Neural cell (in vitro differentiated cells): ENCODE measurements around the gene GSTT2B. TPM values are rescaled to one million over a fixed set of nuclear protein-coding genes. Genes with fewer than 3 reads are reported as not detected.
"Not testable (repeated sequence)": the region's sequence is repeated elsewhere in the genome, so short reads cannot be mapped to it uniquely, and the experiment has no call there.

Experiments used
- H2AFZ ChIP-seq: fragments of 200-600, 300-800 bp; sonication (generic), shearing (Covaris generic); 2 replicates; pipeline ENCODE4 v1.6.0; 2014; ENCODE audit warnings: low read depth, mild to moderate bottlenecking, antibody characterized with exemption, low read length, moderate library complexity
- H3F3A ChIP-seq: fragments of 200-600 bp; shearing (Covaris generic); 2 replicates; pipeline ENCODE4 v1.6.1; 2016; ENCODE audit warnings: mild to moderate bottlenecking, moderate library complexity, mixed read lengths, antibody characterized with exemption, low read length; ENCODE audit not compliant: insufficient read depth, poor library complexity, severe bottlenecking
- H3K27ac ChIP-seq: fragments of 200-600, 300-800 bp; sonication (generic), shearing (Covaris generic); 2 replicates; pipeline ENCODE4 v1.5.1; 2014; ENCODE audit warnings: mild to moderate bottlenecking, low read length, moderate library complexity
- H3K27me3 ChIP-seq: fragments of 300-800, 200-600 bp; sonication (generic), shearing (Covaris generic); 2 replicates; pipeline ENCODE4 v1.6.0; 2014; ENCODE audit warnings: mild to moderate bottlenecking, low read depth, low read length, moderate library complexity; ENCODE audit not compliant: insufficient read depth
- H3K36me3 ChIP-seq: fragments of 300-800, 200-600 bp; sonication (generic), shearing (Covaris generic); 2 replicates; pipeline ENCODE4 v1.5.1; 2014; ENCODE audit warnings: mild to moderate bottlenecking, antibody characterized with exemption, low read length, moderate library complexity; ENCODE audit not compliant: insufficient read depth
- H3K4me2 ChIP-seq: fragments of 300-800, 200-600 bp; sonication (generic), shearing (Covaris generic); 2 replicates; pipeline ENCODE4 v1.6.0; 2014; ENCODE audit warnings: mild to moderate bottlenecking, low read length
- H3K4me3 ChIP-seq: fragments of 300-800, 200-600 bp; sonication (generic), shearing (Covaris generic); 2 replicates; pipeline ENCODE4 v1.5.1; 2014; ENCODE audit warnings: mild to moderate bottlenecking, low read length, moderate library complexity
- H3K79me2 ChIP-seq: fragments of 200-600 bp; shearing (Covaris generic); replicated peaks from 2 replicates; pipeline ENCODE4 v1.6.0; 2014; ENCODE audit warnings: mild to moderate bottlenecking, low read length, moderate library complexity; ENCODE audit not compliant: insufficient read depth
- H3K9ac ChIP-seq: fragments of 300-800, 200-600 bp; sonication (generic), shearing (Covaris generic); 2 replicates; pipeline ENCODE4 v1.6.1; 2016; ENCODE audit warnings: mild to moderate bottlenecking, low read length, mixed read lengths
- H3K9me2 ChIP-seq: fragments of 200-600 bp; shearing (Covaris generic); 2 replicates; pipeline ENCODE4 v1.6.1; 2016; ENCODE audit warnings: mild to moderate bottlenecking, low read length, mixed read lengths; ENCODE audit not compliant: insufficient read depth
- H3K9me3 ChIP-seq: fragments of 200-600, 300-800 bp; sonication (generic), shearing (Covaris generic); 2 replicates; pipeline ENCODE4 v1.6.1; 2016; ENCODE audit warnings: mild to moderate bottlenecking, mixed run types, low read length, moderate library complexity, mixed read lengths
- H4K20me1 ChIP-seq: fragments of 200-600 bp; shearing (Covaris generic); 2 replicates; pipeline ENCODE4 v1.6.1; 2016; ENCODE audit warnings: mild to moderate bottlenecking, mixed run types; ENCODE audit not compliant: insufficient read depth
- EP300 ChIP-seq: fragments of 450-650 bp; conservative IDR thresholded peaks from 2 replicates; pipeline ENCODE4 v1.6.1; 2014; ENCODE audit warnings: antibody characterized with exemption, mild to moderate bottlenecking, moderate library complexity; ENCODE audit not compliant: poor library complexity, severe bottlenecking
- EZH2 ChIP-seq: fragments of 200-600, 300-800 bp; shearing (Covaris generic), sonication (generic); IDR thresholded peaks from 2 replicates; pipeline ENCODE4 v1.6.1; 2014; ENCODE audit warnings: antibody characterized with exemption, low read length, borderline replicate concordance, mild to moderate bottlenecking; ENCODE audit not compliant: insufficient read depth, poor library complexity, severe bottlenecking
- MXI1 ChIP-seq: fragments of 450-650 bp; conservative IDR thresholded peaks from 2 replicates; pipeline ENCODE4 v1.6.1; 2014; ENCODE audit warnings: antibody characterized with exemption, mild to moderate bottlenecking; ENCODE audit not compliant: poor library complexity, severe bottlenecking
- POLR2AphosphoS5 ChIP-seq: IDR thresholded peaks from 2 replicates; pipeline ENCODE4 v1.6.1; 2012
- RAD21 ChIP-seq: fragments of 450-650 bp; conservative IDR thresholded peaks from 2 replicates; pipeline ENCODE4 v1.6.1; 2014; ENCODE audit warnings: antibody characterized with exemption, mild to moderate bottlenecking, moderate library complexity
- REST ChIP-seq: IDR thresholded peaks from 2 replicates; pipeline ENCODE4 v1.6.1; 2012; ENCODE audit warnings: borderline replicate concordance
- SMC3 ChIP-seq: fragments of 450-650 bp; conservative IDR thresholded peaks from 2 replicates; pipeline ENCODE4 v1.6.1; 2014; ENCODE audit warnings: antibody characterized with exemption, mild to moderate bottlenecking, moderate library complexity; ENCODE audit not compliant: poor library complexity
- TAF1 ChIP-seq: IDR thresholded peaks from 2 replicates; pipeline ENCODE4 v1.6.1; 2012; ENCODE audit warnings: low read depth
- polyA plus RNA-seq: library from polyadenylated mRNA; depleted of rRNA; stranded (reverse); fragments of >200 nt; gene quantifications from 2 replicates; pipeline ENCODE4 v1.2.3, GENCODE V29; 2014

The GSTT2B gene
- polyA plus RNA-seq, 1 donor from 2014 or later = not detected

GRCh38 chr22:24002851-24003250, 41.9 kb upstream of the GSTT2B start:
- no peaks in the 10 kb centered on the region for H3K27me3 ChIP-seq
- H3K27ac ChIP-seq = no peak overlapping the region
- no peak overlapping the region for H2AFZ ChIP-seq
- H3K36me3 ChIP-seq = no peaks in the 10 kb centered on the region
- H3K9ac ChIP-seq = no peak overlapping the region
- TF ChIP-seq MXI1 = no peak
- no peak for TF ChIP-seq TAF1
- no peak for TF ChIP-seq EZH2
- TF ChIP-seq POLR2AphosphoS5 = no peak
- H3F3A ChIP-seq = no peaks in the 10 kb centered on the region
- no peak overlapping the region for H3K4me2 ChIP-seq
- no peaks in the 10 kb centered on the region for H3K9me2 ChIP-seq
- no peaks in the 10 kb centered on the region for H4K20me1 ChIP-seq
- no peaks in the 10 kb centered on the region for H3K9me3 ChIP-seq
- no peak overlapping the region for H3K4me3 ChIP-seq
- no peaks in the 10 kb centered on the region for H3K79me2 ChIP-seq

GRCh38 chr22:24002272-24002671, 41.3 kb upstream of the GSTT2B start:
- H3K36me3 ChIP-seq = no peaks in the 10 kb centered on the region
- no peaks in the 10 kb centered on the region for H3F3A ChIP-seq
- H3K9ac ChIP-seq = no peak overlapping the region
- no peak overlapping the region for H3K4me3 ChIP-seq
- no peak overlapping the region for H2AFZ ChIP-seq
- H3K9me3 ChIP-seq = no peaks in the 10 kb centered on the region
- H3K27me3 ChIP-seq = no peaks in the 10 kb centered on the region
- H3K9me2 ChIP-seq = no peaks in the 10 kb centered on the region
- no peak for TF ChIP-seq EZH2
- no peak for TF ChIP-seq POLR2AphosphoS5
- no peak for TF ChIP-seq RAD21
- no peak for TF ChIP-seq SMC3
- H4K20me1 ChIP-seq = no peaks in the 10 kb centered on the region
- H3K27ac ChIP-seq = no peak overlapping the region
- no peaks in the 10 kb centered on the region for H3K79me2 ChIP-seq
- H3K4me2 ChIP-seq = no peak overlapping the region

DNA sequence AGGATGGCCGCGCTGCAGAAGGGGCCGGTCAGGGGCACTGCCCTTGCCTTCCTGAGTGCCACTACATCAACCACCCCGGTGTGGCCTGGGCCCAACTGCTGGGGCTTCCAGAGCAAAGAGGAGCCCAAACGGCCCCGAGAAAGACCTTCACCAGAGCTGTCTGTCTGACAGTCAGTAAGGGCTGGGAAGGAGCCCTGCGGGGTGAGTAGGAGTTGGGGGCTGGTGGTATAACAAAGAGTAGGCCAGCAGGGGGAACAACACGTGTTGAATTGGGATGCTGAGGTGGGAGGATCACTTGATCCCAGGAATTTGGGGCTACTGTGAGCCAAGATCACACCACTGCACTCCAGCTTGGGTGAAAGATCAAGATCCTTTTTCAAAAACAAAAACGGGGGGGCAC, 40.3 kb upstream of the GSTT2B start:
- Histone ChIP-seq H3K36me3 (no peaks in the 10 kb centered on the region), H4K20me1 (no peaks in the 10 kb centered on the region), H3K27me3 (no peaks in the 10 kb centered on the region), H3K9ac (no peak overlapping the region), H3K9me3 (no peaks in the 10 kb centered on the region), H3K79me2 (no peaks in the 10 kb centered on the region), H3K9me2 (no peaks in the 10 kb centered on the region), H3K4me3 (no peak overlapping the region), H3F3A (no peaks in the 10 kb centered on the region), H3K4me2 (no peak overlapping the region), H3K27ac (no peak overlapping the region), H2AFZ (no peak overlapping the region)
- TF ChIP-seq REST = no peak
- no peak for TF ChIP-seq MXI1
- no peak for TF ChIP-seq EP300
- TF ChIP-seq POLR2AphosphoS5 = no peak
- TF ChIP-seq SMC3 = no peak
- no peak for TF ChIP-seq TAF1

DNA sequence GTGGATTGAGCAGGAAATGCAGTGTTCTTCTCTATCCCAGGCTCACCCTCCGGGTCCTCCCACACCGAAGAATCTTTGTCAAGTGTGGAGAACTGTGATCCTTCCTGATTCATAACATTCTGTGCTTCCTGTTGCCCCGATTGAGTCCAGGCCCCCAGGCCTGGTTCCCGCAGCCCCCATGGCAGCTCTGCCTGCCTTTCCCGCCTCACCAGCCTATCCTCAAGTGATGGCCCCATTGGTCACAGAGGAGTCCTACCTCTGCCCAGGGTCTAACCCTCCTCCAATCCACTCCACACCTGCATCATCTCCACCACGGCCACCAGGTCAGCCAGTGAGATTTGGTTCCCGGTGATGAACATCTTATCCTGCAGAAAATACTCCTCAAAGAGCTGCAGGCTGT, 38.8 kb upstream of the GSTT2B start:
- not testable (repeated sequence) for H4K20me1 ChIP-seq, H3K27me3 ChIP-seq, H3F3A ChIP-seq, H3K36me3 ChIP-seq, H3K4me3 ChIP-seq, H3K9me3 ChIP-seq, H3K9me2 ChIP-seq, H3K9ac ChIP-seq, H3K79me2 ChIP-seq, H3K4me2 ChIP-seq, H3K27ac ChIP-seq, H2AFZ ChIP-seq
